PFSK-1 (cell line): Measurements from ENCODE around the gene EXOSC5.

Source experiments
- FOXP2 ChIP-seq: optimal IDR thresholded peaks from 2 replicates; pipeline ENCODE3; 2011; ENCODE audit warnings: borderline replicate concordance, control low read depth, inconsistent platforms; ENCODE audit not compliant: insufficient read depth; ENCODE audit errors: extremely low read length, extremely low read depth
- POLR2AphosphoS5 ChIP-seq: IDR thresholded peaks from 2 replicates; pipeline ENCODE4 v1.6.1; 2012; ENCODE audit warnings: low read depth, mild to moderate bottlenecking, control low read depth, low read length, moderate library complexity
- SIN3A ChIP-seq: IDR thresholded peaks from 2 replicates; pipeline ENCODE4 v1.6.1; 2012; ENCODE audit warnings: mild to moderate bottlenecking, low read length, moderate library complexity, borderline replicate concordance; ENCODE audit not compliant: insufficient read depth
- TAF1 ChIP-seq: IDR thresholded peaks from 2 replicates; pipeline ENCODE4 v1.6.1; 2012; ENCODE audit warnings: low read length, control low read depth, borderline replicate concordance; ENCODE audit not compliant: insufficient read depth
- TF ChIP-seq, protein P1 (sequence below), 2 experiments: IDR thresholded peaks; 2 replicates each; pipeline versions ENCODE4 v1.6.1 to v1.8.0; 2011 to 2012; ENCODE audit warnings: low read depth in 2 of 2, low read length in 2 of 2, control low read depth in 1 of 2, inconsistent platforms in 1 of 2, mild to moderate bottlenecking in 1 of 2, moderate library complexity in 1 of 2; ENCODE audit not compliant: insufficient read depth in 1 of 2

Gene EXOSC5

DNA sequence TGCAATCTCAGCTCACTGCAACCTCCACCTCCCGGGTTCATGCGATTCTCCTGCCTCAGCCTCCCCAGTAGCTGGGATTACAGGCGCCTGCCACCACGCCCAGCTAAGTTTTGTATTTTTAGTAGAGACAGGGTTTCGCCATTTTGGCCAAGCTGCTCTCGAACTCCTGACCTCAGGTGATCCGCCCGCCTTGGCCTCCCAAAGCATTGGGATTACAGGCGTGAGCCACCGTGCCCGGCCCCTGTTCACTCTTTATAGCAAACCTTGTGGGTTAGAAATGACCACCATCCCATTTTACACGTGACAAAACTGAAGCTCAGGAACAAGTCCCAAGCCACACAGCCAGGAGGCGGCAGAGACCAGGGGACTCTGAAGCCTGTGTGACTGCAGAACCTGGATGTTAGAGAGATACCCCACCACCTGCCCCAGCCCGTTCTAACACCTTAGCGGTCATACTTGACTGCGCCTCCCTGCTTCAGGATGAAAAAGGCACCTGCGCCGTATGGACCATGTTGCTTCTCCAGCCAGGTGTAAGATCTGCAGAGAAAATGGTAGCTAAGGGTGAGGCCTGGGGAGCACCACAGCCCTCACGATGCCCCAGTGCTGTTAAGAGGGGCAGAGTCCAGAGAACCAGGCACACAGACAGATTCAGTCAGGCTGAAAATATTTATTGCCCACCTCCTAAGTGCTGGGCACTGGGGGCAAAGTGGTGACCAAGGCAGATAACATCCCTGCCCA is 38.9 kb upstream of the EXOSC5 start:
- TF ChIP-seq FOXP2: no peak

DNA sequence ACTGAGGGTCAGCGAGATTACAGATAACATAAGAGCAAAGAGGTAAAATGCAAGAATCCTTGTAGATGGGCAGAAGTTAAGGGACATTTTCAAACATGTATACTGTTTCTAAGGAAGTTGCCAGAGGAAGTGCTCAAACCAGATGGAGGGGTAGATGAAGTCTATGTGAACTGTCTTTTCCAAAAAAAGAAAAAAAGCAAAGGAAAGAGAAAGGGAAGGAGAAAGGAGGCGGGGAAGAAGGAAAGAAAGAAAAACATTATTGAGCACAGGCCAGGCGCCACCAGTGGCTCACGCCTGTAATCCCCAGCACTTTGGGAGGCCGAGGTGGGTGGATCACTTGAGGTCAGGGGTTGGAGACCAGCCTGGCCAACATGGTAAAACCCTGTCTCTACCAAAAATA is 37.3 kb upstream of the EXOSC5 start:
- TF ChIP-seq SIN3A: no peak
- no peak for TF ChIP-seq TAF1
- no peak for TF ChIP-seq POLR2AphosphoS5
- TF ChIP-seq, protein P1, sequence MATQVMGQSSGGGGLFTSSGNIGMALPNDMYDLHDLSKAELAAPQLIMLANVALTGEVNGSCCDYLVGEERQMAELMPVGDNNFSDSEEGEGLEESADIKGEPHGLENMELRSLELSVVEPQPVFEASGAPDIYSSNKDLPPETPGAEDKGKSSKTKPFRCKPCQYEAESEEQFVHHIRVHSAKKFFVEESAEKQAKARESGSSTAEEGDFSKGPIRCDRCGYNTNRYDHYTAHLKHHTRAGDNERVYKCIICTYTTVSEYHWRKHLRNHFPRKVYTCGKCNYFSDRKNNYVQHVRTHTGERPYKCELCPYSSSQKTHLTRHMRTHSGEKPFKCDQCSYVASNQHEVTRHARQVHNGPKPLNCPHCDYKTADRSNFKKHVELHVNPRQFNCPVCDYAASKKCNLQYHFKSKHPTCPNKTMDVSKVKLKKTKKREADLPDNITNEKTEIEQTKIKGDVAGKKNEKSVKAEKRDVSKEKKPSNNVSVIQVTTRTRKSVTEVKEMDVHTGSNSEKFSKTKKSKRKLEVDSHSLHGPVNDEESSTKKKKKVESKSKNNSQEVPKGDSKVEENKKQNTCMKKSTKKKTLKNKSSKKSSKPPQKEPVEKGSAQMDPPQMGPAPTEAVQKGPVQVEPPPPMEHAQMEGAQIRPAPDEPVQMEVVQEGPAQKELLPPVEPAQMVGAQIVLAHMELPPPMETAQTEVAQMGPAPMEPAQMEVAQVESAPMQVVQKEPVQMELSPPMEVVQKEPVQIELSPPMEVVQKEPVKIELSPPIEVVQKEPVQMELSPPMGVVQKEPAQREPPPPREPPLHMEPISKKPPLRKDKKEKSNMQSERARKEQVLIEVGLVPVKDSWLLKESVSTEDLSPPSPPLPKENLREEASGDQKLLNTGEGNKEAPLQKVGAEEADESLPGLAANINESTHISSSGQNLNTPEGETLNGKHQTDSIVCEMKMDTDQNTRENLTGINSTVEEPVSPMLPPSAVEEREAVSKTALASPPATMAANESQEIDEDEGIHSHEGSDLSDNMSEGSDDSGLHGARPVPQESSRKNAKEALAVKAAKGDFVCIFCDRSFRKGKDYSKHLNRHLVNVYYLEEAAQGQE (IDR thresholded peaks at IDR 0.05; ENCODE audit: insufficient read depth in 1 of 2, low read depth in 2 of 2, low read length in 2 of 2): no peak
- TF ChIP-seq FOXP2: no peak

DNA sequence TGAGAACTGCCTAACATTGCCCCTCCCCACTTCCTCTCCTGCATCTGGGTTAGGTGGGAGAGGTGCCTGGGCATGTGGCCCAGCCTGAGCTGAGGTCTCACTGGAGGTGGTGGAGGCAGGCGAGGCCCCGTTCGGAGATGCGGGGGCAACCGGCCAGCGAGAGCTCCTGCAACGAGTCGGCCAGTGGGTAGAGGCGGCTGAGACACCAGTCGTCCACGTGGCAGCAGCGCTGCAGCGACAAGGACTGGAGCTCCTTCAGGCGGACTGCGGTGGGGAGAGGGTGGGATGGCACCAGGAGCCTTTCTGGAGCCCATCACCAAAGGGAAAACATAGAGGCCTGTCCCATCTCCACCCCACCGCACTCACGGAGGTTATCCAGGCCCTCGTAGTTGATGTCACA is 36.0 kb upstream of the EXOSC5 start:
- TF ChIP-seq SIN3A (no peak), POLR2AphosphoS5 (no peak)
- TF ChIP-seq, protein P1 (IDR thresholded peaks at IDR 0.05; ENCODE audit: insufficient read depth in 1 of 2, low read depth in 2 of 2, low read length in 2 of 2): no peak

DNA sequence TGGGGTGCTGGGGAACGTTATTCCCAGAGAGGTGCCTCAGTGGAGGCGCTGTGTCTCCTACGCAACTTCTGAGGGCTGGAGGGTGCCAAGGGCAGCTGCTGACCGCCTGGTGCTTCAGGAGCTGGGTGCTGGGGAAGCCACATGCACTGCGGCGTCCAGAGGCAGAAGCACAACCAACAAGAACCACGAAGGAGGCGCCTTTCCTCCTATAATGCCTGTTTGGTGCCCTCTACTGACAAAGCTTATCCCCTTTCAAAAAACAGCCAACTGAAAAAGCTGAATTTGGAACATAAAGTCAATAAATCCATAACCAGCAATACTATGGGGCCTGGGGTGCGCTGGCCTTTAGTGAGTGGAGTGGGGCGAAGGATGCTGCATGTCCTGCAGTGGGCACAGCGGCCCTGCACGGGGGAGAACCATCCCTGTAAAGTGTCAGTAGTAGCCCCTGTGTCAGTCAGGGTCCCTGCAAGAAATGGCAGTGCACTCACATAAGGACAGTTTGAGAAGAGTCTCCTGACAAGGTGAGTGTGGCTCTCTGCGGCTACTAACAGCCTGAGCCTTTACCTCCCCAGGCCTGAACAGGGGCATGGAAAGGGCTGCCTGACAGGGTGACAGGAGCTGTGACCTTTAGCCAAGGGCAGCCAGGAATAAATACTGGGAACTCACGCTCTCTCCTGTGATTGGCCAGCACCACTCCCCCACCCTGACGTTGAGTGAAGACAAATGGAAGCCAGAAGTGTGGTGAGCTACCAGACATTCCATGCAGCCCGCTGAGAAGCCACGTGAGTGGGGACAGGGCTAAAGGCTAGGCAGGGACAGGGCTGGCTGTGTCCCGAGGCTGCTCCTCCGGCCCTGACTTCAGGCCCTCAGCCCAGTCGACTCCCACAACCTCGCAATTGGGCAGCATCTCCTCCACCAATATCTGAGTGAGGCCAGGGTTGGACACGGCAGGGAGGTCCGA is 34.5 kb upstream of the EXOSC5 start:
- TF ChIP-seq, protein P1 (IDR thresholded peaks at IDR 0.05; ENCODE audit: insufficient read depth in 1 of 2, low read depth in 2 of 2, low read length in 2 of 2): no peak
- TF ChIP-seq FOXP2 (no peak), TAF1 (no peak), POLR2AphosphoS5 (no peak; the same call in 1 of the 2 replicates), SIN3A (no peak)

DNA sequence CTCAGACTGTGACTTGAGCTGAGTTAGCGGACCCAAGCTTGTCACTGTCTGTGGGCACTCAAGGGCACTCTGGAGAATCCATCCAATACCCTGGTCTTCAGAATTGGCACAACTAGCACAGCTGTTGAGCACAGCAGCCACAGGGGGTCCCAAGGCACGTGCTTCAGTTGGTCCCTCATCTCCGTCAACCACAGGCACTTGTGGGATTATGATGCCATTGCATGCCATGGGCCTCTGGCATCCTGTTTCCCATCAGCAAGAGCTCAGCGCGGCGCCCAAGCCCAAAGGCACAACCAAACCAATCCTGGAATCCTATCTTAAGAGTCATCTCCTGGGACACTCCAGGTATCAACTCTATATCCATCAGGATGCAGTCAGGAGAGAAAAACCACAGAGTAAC is 33.8 kb upstream of the EXOSC5 start:
- TF ChIP-seq TAF1: no peak
- no peak for TF ChIP-seq FOXP2
- TF ChIP-seq SIN3A: no peak
- TF ChIP-seq, protein P1 (IDR thresholded peaks at IDR 0.05; ENCODE audit: insufficient read depth in 1 of 2, low read depth in 2 of 2, low read length in 2 of 2): no peak
- TF ChIP-seq POLR2AphosphoS5: no peak; the same call in 1 of the 2 replicates
